SU-DHL-6 (cell line): ENCODE data around the gene CDPF1.

ENCODE experiments used
- H2AFZ ChIP-seq: fragments of 200-600 bp; sonication (generic); 2 replicates; pipeline ENCODE4 v1.6.1; 2014; ENCODE audit warnings: low read depth, mild to moderate bottlenecking, moderate library complexity, mixed read lengths, antibody characterized with exemption, low read length; ENCODE audit not compliant: severe bottlenecking
- H3F3A ChIP-seq: fragments of 200-600 bp; shearing (Covaris generic); 2 replicates; pipeline ENCODE4 v1.6.0; 2016; ENCODE audit warnings: antibody characterized with exemption, mild to moderate bottlenecking; ENCODE audit not compliant: insufficient read depth
- H3K27ac ChIP-seq: fragments of 200-600 bp; sonication (generic); 2 replicates; pipeline ENCODE4 v1.5.1; 2016; ENCODE audit warnings: low read depth, mild to moderate bottlenecking, low read length, moderate library complexity, mixed read lengths
- H3K27me3 ChIP-seq: fragments of 200-600 bp; sonication (generic), shearing (Covaris generic); 2 replicates; pipeline ENCODE4 v1.6.0; 2014; ENCODE audit warnings: mild to moderate bottlenecking, low read length
- H3K36me3 ChIP-seq: fragments of 200-600 bp; sonication (generic); 2 replicates; pipeline ENCODE4 v1.6.1; 2014; ENCODE audit warnings: mild to moderate bottlenecking, low read length, mixed read lengths
- H3K4me2 ChIP-seq: fragments of 300-600, 200-600 bp; shearing (Covaris generic), sonication (generic); 2 replicates; pipeline ENCODE4 v1.6.0; 2014; ENCODE audit warnings: low read length, low read depth, mild to moderate bottlenecking; ENCODE audit not compliant: poor library complexity, severe bottlenecking
- H3K4me3 ChIP-seq: fragments of 200-600 bp; sonication (generic); 2 replicates; pipeline ENCODE4 v1.5.1; 2014; ENCODE audit warnings: antibody characterized with exemption, low read length, mild to moderate bottlenecking, mixed read lengths; ENCODE audit not compliant: insufficient read depth, poor library complexity, severe bottlenecking
- H3K79me2 ChIP-seq: fragments of 200-600 bp; sonication (generic); 2 replicates; pipeline ENCODE4 v1.6.1; 2014; ENCODE audit warnings: mild to moderate bottlenecking, low read length, moderate library complexity; ENCODE audit not compliant: insufficient read depth
- H3K9ac ChIP-seq: fragments of 200-600 bp; sonication (generic); 2 replicates; pipeline ENCODE4 v1.7.0; 2014; ENCODE audit warnings: mild to moderate bottlenecking, low read length
- H3K9me2 ChIP-seq: fragments of 200-600 bp; sonication (generic); replicated peaks from 2 replicates; pipeline ENCODE4 v1.6.1; 2014; ENCODE audit warnings: low read length; ENCODE audit not compliant: insufficient read depth
- H3K9me3 ChIP-seq: fragments of 200-600 bp; sonication (generic); 2 replicates; pipeline ENCODE4 v1.6.1; 2014; ENCODE audit warnings: low read length, mixed read lengths; ENCODE audit not compliant: insufficient read depth
- H4K20me1 ChIP-seq: fragments of 200-600 bp; sonication (generic); 2 replicates; pipeline ENCODE4 v1.6.1; 2014; ENCODE audit warnings: low read depth, mild to moderate bottlenecking, antibody characterized with exemption, low read length, moderate library complexity, mixed read lengths
- CTCF ChIP-seq: fragments of 200-600 bp; sonication (generic); IDR thresholded peaks from one replicate; pipeline ENCODE4 v1.5.1; 2017; ENCODE audit warnings: antibody characterized with exemption, mild to moderate bottlenecking, low read length, moderate library complexity; ENCODE audit not compliant: insufficient read depth, poor library complexity, severe bottlenecking
- EZH2phosphoT487 ChIP-seq: fragments of 200-600 bp; sonication (generic), shearing (Covaris generic); conservative IDR thresholded peaks from 2 replicates; pipeline ENCODE4 v1.6.1; 2018; ENCODE audit warnings: mild to moderate bottlenecking, antibody characterized with exemption, low read length, moderate library complexity, mixed read lengths

The CDPF1 gene

GRCh38 chr22:46280063-46280817 is 30.1 kb upstream of the CDPF1 start:
- Histone ChIP-seq H3K4me3 (no peak overlapping the region), H3K36me3 (no peaks in the 10 kb centered on the region), H2AFZ (no peak overlapping the region), H3F3A (no peaks in the 10 kb centered on the region), H3K27ac (no peak overlapping the region), H3K27me3 (no peaks in the 10 kb centered on the region), H3K4me2 (no peak overlapping the region), H3K9me2 (no peaks in the 10 kb centered on the region), H3K79me2 (no peaks in the 10 kb centered on the region), H3K9ac (no peak overlapping the region), H4K20me1 (no peaks in the 10 kb centered on the region), H3K9me3 (no peaks in the 10 kb centered on the region)
- TF ChIP-seq EZH2phosphoT487 (no peak), CTCF (no peak)

GRCh38 chr22:46278656-46279645 is 28.9 kb upstream of the CDPF1 start:
- no peaks in the 10 kb centered on the region for H3K36me3 ChIP-seq

GRCh38 chr22:46276563-46276962 is 26.5 kb upstream of the CDPF1 start:
- Histone ChIP-seq H2AFZ (no peak overlapping the region), H3K4me2 (no peak overlapping the region), H3K9ac (no peak overlapping the region), H3K36me3 (no peaks in the 10 kb centered on the region), H3K9me2 (no peaks in the 10 kb centered on the region), H3F3A (no peaks in the 10 kb centered on the region), H4K20me1 (no peaks in the 10 kb centered on the region), H3K79me2 (no peaks in the 10 kb centered on the region), H3K27ac (no peak overlapping the region), H3K9me3 (no peaks in the 10 kb centered on the region), H3K4me3 (no peak overlapping the region), H3K27me3 (no peaks in the 10 kb centered on the region)
- no peak for TF ChIP-seq EZH2phosphoT487
- no peak for TF ChIP-seq CTCF

More at GRCh38 chr22:46278656-46279645, 28.9 kb upstream of the CDPF1 start:
- H3K4me2 ChIP-seq, result no peak overlapping the region
- H3K4me3 ChIP-seq, result no peak overlapping the region
- H4K20me1 ChIP-seq, result no peaks in the 10 kb centered on the region
- no peaks in the 10 kb centered on the region for H3K9me2 ChIP-seq
- no peaks in the 10 kb centered on the region for H3K9me3 ChIP-seq
- no peaks in the 10 kb centered on the region for H3K79me2 ChIP-seq
- no peaks in the 10 kb centered on the region for H3K27me3 ChIP-seq
- H3F3A ChIP-seq, result no peaks in the 10 kb centered on the region
- no peak overlapping the region for H2AFZ ChIP-seq
- TF ChIP-seq CTCF (no peak), EZH2phosphoT487 (no peak)
- no peak overlapping the region for H3K9ac ChIP-seq
- H3K27ac ChIP-seq, result no peak overlapping the region
